Caco-2 (cell line): Measurements from ENCODE around the gene GAREM1. TPM values are rescaled to one million over a fixed set of nuclear protein-coding genes. Genes with fewer than 3 reads are reported as not detected.
"Not testable (repeated sequence)": the region's sequence is repeated elsewhere in the genome, so short reads cannot be mapped to it uniquely, and the experiment has no call there.

Source experiments
- BruUV-seq: library from RNA; stranded (reverse); fragments of 400-500 nt; replicated peaks from 2 replicates; lab custom pipeline; 2021; lab: Mats Ljungman, UMichigan
- CTCF ChIA-PET: fragments of 300-600 bp; sonication (Branson Sonifier 250); formaldehyde crosslinking; loops from one replicate; lab custom pipeline; 2022; ENCODE audit warnings: antibody characterized with exemption; lab: Charles Lee
- POLR2A ChIA-PET: fragments of 300-600 bp; sonication (Branson Sonifier 250); formaldehyde crosslinking; loops from one replicate; lab custom pipeline; 2022; ENCODE audit warnings: antibody characterized with exemption; lab: Charles Lee
- DNase-seq, 2 experiments: peaks; one replicate each; pipeline versions ENCODE4 v3.0.0 to v3.0.0-alpha.2; 2020 to 2022
- H3K27me3 ChIP-seq: replicated peaks from 2 replicates; pipeline ENCODE4 v1.6.0; 2011; ENCODE audit warnings: low read length; ENCODE audit not compliant: control insufficient read depth, insufficient read depth
- H3K36me3 ChIP-seq: 2 replicates; pipeline ENCODE4 v1.5.1; 2011; ENCODE audit warnings: low read length; ENCODE audit not compliant: control insufficient read depth, insufficient read depth
- H3K4me1 ChIP-seq: fragments of 250-450 bp; sonication (Bioruptor Pico); 2 replicates; pipeline ENCODE4 v1.5.1; 2020; ENCODE audit warnings: mild to moderate bottlenecking
- H3K4me3 ChIP-seq: 2 replicates; pipeline ENCODE4 v1.5.1; 2011; ENCODE audit warnings: low read depth, mild to moderate bottlenecking, control low read depth, low read length
- H3K9me3 ChIP-seq: fragments of 250-450 bp; sonication (Bioruptor Pico); 2 replicates; pipeline ENCODE4 v1.5.1; 2020; ENCODE audit warnings: mild to moderate bottlenecking, moderate library complexity
- H3K27ac Mint-ChIP-seq: one replicate; pipeline ENCODE4 v1.8.0; 2022; ENCODE audit warnings: mixed read lengths; ENCODE audit not compliant: unreplicated experiment
- H3K27me3 Mint-ChIP-seq: one replicate; pipeline ENCODE4 v1.8.0; 2022; ENCODE audit warnings: mixed read lengths; ENCODE audit not compliant: insufficient read depth, unreplicated experiment
- H3K36me3 Mint-ChIP-seq: one replicate; pipeline ENCODE4 v1.8.0; 2022; ENCODE audit warnings: mild to moderate bottlenecking, mixed read lengths; ENCODE audit not compliant: insufficient read depth, unreplicated experiment
- H3K4me1 Mint-ChIP-seq: one replicate; pipeline ENCODE4 v1.8.0; 2022; ENCODE audit warnings: low read depth, mixed read lengths; ENCODE audit not compliant: unreplicated experiment
- H3K4me3 Mint-ChIP-seq: one replicate; pipeline ENCODE4 v1.8.0; 2022; ENCODE audit warnings: mild to moderate bottlenecking, moderate library complexity, mixed read lengths; ENCODE audit not compliant: unreplicated experiment
- H3K9me3 Mint-ChIP-seq: one replicate; pipeline ENCODE4 v1.8.0; 2022; ENCODE audit warnings: mixed read lengths; ENCODE audit not compliant: unreplicated experiment
- CTCF ChIP-seq, 2 experiments: fragments of 200-600 bp in 1 of 2; IDR thresholded peaks; 1 replicate in 1 of 2; 2 replicates in 1 of 2; pipeline versions ENCODE4 v1.5.1 to v1.8.0; 2011 to 2022; ENCODE audit warnings: antibody characterized with exemption in 1 of 2, control low read depth in 1 of 2, inconsistent platforms in 1 of 2, low read depth in 1 of 2, low read length in 1 of 2, mild to moderate bottlenecking in 1 of 2, moderate library complexity in 1 of 2; ENCODE audit not compliant: insufficient read depth in 1 of 2, severe bottlenecking in 1 of 2, unreplicated experiment in 1 of 2
- intact Hi-C: fragments of 100-400 bp; cut with micrococcal nuclease; formaldehyde crosslinking; loops from one replicate; pipeline ENCODE4 v1.10.0; 2022; ENCODE audit not compliant: unreplicated experiment
- total RNA-seq: library from RNA; stranded (reverse); gene quantifications from 2 replicates; pipeline ENCODE4 v1.2.3, GENCODE V29; 2022

The GAREM1 gene
- total RNA-seq, 1 experiment from 2014 or later: 0.50 TPM

- H3K4me3 Mint-ChIP-seq: no peak overlapping the region
- no peak overlapping the region for H3K27ac Mint-ChIP-seq
- no TSS peak for BruUV-seq
- ChIA-PET CTCF (no interaction called here), POLR2A (no interaction called here)
- no peaks in the 10 kb centered on the region for H3K4me1 ChIP-seq
- H3K9me3 Mint-ChIP-seq: no peaks in the 10 kb centered on the region
- H3K9me3 ChIP-seq: no peaks in the 10 kb centered on the region
- TF ChIP-seq CTCF (IDR thresholded peaks at IDR 0.05; ENCODE audit: insufficient read depth in 1 of 2, low read depth in 1 of 2, low read length in 1 of 2, severe bottlenecking in 1 of 2, unreplicated experiment in 1 of 2): no peak
- no peak overlapping the region for H3K4me3 ChIP-seq
- H3K27me3 ChIP-seq: no peaks in the 10 kb centered on the region
- H3K4me1 Mint-ChIP-seq: no peaks in the 10 kb centered on the region
- H3K27me3 Mint-ChIP-seq: peaks cover 5% of the 10 kb centered on the region
- H3K36me3 ChIP-seq: no peaks in the 10 kb centered on the region
- H3K36me3 Mint-ChIP-seq: no peaks in the 10 kb centered on the region
- intact Hi-C loops: no loop called here
- no peak for DNase-seq
Observed at GRCh38 chr18:32507093-32507492, 36.4 kb upstream of the GAREM1 start.

- H3K27ac Mint-ChIP-seq: no peak overlapping the region
- BruUV-seq: no TSS peak
- no peak overlapping the region for H3K4me3 Mint-ChIP-seq
- H3K9me3 Mint-ChIP-seq: no peaks in the 10 kb centered on the region
- ChIA-PET POLR2A (no interaction called here), CTCF (no interaction called here)
- Histone ChIP-seq H3K9me3 (no peaks in the 10 kb centered on the region), H3K27me3 (no peaks in the 10 kb centered on the region), H3K4me3 (no peak overlapping the region), H3K36me3 (no peaks in the 10 kb centered on the region), H3K4me1 (no peaks in the 10 kb centered on the region)
- H3K4me1 Mint-ChIP-seq: no peaks in the 10 kb centered on the region
- H3K27me3 Mint-ChIP-seq: no peaks in the 10 kb centered on the region
- H3K36me3 Mint-ChIP-seq: no peaks in the 10 kb centered on the region
- no peak for TF ChIP-seq CTCF (IDR thresholded peaks at IDR 0.05; ENCODE audit: insufficient read depth in 1 of 2, low read depth in 1 of 2, low read length in 1 of 2, severe bottlenecking in 1 of 2, unreplicated experiment in 1 of 2)
- DNase-seq: no peak
- intact Hi-C loops: no loop called here
Observed at GRCh38 chr18:32502014-32502413, 31.3 kb upstream of the GAREM1 start.

GRCh38 chr18:32501242-32501641, 30.6 kb upstream of the GAREM1 start:
- DNase-seq, CTCF ChIA-PET: not testable (repeated sequence)

GRCh38 chr18:32483002-32483401, 12.3 kb upstream of the GAREM1 start:
- Mint-ChIP-seq H3K27ac (no peak overlapping the region), H3K27me3 (peaks cover 3% of the 10 kb centered on the region), H3K36me3 (no peaks in the 10 kb centered on the region), H3K4me1 (no peaks in the 10 kb centered on the region), H3K4me3 (no peak overlapping the region), H3K9me3 (no peaks in the 10 kb centered on the region)
- no peaks in the 10 kb centered on the region for H3K9me3 ChIP-seq
- DNase-seq: no peak
- H3K27me3 ChIP-seq: no peaks in the 10 kb centered on the region
- H3K4me3 ChIP-seq: no peak overlapping the region
- intact Hi-C loops: no loop called here
- ChIA-PET CTCF (no interaction called here), POLR2A (no interaction called here)
- H3K36me3 ChIP-seq: no peaks in the 10 kb centered on the region
- H3K4me1 ChIP-seq: no peaks in the 10 kb centered on the region
- TF ChIP-seq CTCF (IDR thresholded peaks at IDR 0.05; ENCODE audit: insufficient read depth in 1 of 2, low read depth in 1 of 2, low read length in 1 of 2, severe bottlenecking in 1 of 2, unreplicated experiment in 1 of 2): no peak
- no TSS peak for BruUV-seq

More at GRCh38 chr18:32501242-32501641, 30.6 kb upstream of the GAREM1 start:
- H3K4me1 ChIP-seq, H3K36me3 Mint-ChIP-seq, H3K4me3 ChIP-seq, intact Hi-C loops, H3K27me3 ChIP-seq, H3K9me3 ChIP-seq, BruUV-seq, H3K27me3 Mint-ChIP-seq, H3K9me3 Mint-ChIP-seq, H3K27ac Mint-ChIP-seq, POLR2A ChIA-PET, H3K4me3 Mint-ChIP-seq, H3K4me1 Mint-ChIP-seq, H3K36me3 ChIP-seq: not testable (repeated sequence)
